Small intestine (tissue), 7 donors: Measurements from ENCODE around the gene ANKUB1. TPM values are rescaled to one million over a fixed set of nuclear protein-coding genes. Genes with fewer than 3 reads are reported as not detected.

Source experiments
- DNase-seq, 2 donors: peaks; one replicate each; pipeline versions ENCODE4 v3.0.0 to v3.0.0-alpha.2; 2013
- FAIRE-seq: peaks from 2 replicates; lab custom pipeline; 2012; peaks lifted over from hg19 to GRCh38; lab: Jason Lieb, UNC
- H3K27ac ChIP-seq, 3 donors: one replicate each; pipeline ENCODE4 v1.5.1; 2013; ENCODE audit warnings: low read length in 2 of 3, mild to moderate bottlenecking in 2 of 3, control low read depth in 1 of 3, inconsistent platforms in 1 of 3, low read depth in 1 of 3, moderate library complexity in 1 of 3
- H3K27me3 ChIP-seq, 3 donors: one replicate each; pipeline ENCODE4 v1.6.1; 2013; ENCODE audit warnings: low read length in 3 of 3, inconsistent platforms in 1 of 3; ENCODE audit not compliant: control insufficient read depth in 3 of 3, insufficient read depth in 3 of 3
- H3K36me3 ChIP-seq, 3 donors: one replicate each; pipeline ENCODE4 v1.6.1; 2013; ENCODE audit warnings: low read length in 3 of 3, inconsistent platforms in 1 of 3, low read depth in 1 of 3, mild to moderate bottlenecking in 1 of 3, moderate library complexity in 1 of 3; ENCODE audit not compliant: control insufficient read depth in 3 of 3, insufficient read depth in 2 of 3
- H3K4me1 ChIP-seq, 3 donors: one replicate each; pipeline ENCODE4 v1.6.1; 2013; ENCODE audit warnings: low read length in 2 of 3, inconsistent platforms in 1 of 3, low read depth in 1 of 3, mild to moderate bottlenecking in 1 of 3, moderate library complexity in 1 of 3; ENCODE audit not compliant: control insufficient read depth in 3 of 3, insufficient read depth in 2 of 3
- H3K4me3 ChIP-seq, 3 donors: one replicate each; pipeline ENCODE4 v1.5.1; 2013; ENCODE audit warnings: low read length in 3 of 3, control low read depth in 1 of 3, inconsistent platforms in 1 of 3, low read depth in 1 of 3, mild to moderate bottlenecking in 1 of 3, moderate library complexity in 1 of 3
- H3K9me3 ChIP-seq, 2 donors: one replicate each; pipeline ENCODE4 v1.6.1; 2013; ENCODE audit warnings: low read depth in 1 of 2, low read length in 1 of 2; ENCODE audit not compliant: control insufficient read depth in 2 of 2, insufficient read depth in 1 of 2
- WGBS, 3 donors: extraction: QIAGEN DNeasy Blood & Tissue Kit; methylation state at CpG; one replicate each; pipeline ENCODE4 v1.1.7; 2013; 5-methylcytosine and 5-hydroxymethylcytosine counted together
- polyA plus RNA-seq, 4 donors: library from polyadenylated mRNA; stranded (reverse) in 3 of 4; unstranded in 1 of 4; fragments of 200-250 nt in 3 of 4; fragments of 120-200 nt in 1 of 4; gene quantifications; one replicate each; pipeline versions ENCODE4 v1.2.1 to v1.2.3, GENCODE V29; 2013
- donor health status: healthy with polysubstance abuse.
- donor health status: control.
- donor health status: control.
- donor health status: Bipolar disorder and iron deficiency.
- donor health status: healthy.

ANKUB1 gene
- polyA plus RNA-seq, 4 donors, result 0.09 TPM; not detected in 3

DNA sequence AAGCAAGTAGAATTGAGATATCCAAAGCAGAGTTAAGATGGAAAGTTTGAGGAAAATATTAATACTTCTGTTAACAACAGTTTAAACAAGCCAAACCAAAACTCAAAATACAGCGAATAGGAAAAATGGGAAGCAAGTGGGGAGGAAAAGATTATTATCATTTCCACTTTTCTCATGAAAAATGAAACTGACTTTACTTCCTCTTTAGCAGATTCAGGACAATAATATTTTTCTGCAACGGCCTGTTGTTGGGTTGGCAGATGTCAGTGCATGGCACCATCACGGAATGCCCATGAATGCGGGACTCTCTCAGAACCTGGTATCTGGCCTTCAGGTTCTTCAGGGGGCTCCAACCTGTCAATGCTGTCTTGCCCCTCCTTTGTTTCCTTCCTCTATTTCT is 11.1 kb downstream of the ANKUB1 start:
- no peak overlapping the region for H3K4me3 ChIP-seq
- H3K9me3 ChIP-seq, result no peaks in the 10 kb centered on the region
- DNase-seq (no peak), FAIRE-seq (no peak)
- H3K36me3 ChIP-seq, result no peaks in the 10 kb centered on the region
- 70 to 84% (median 76%) methylated on average over 4 of the region's 4 CpGs for WGBS, 3 donors
- no peaks in the 10 kb centered on the region for H3K27me3 ChIP-seq
- no peaks in the 10 kb centered on the region for H3K4me1 ChIP-seq
- H3K27ac ChIP-seq, result no peak overlapping the region

DNA sequence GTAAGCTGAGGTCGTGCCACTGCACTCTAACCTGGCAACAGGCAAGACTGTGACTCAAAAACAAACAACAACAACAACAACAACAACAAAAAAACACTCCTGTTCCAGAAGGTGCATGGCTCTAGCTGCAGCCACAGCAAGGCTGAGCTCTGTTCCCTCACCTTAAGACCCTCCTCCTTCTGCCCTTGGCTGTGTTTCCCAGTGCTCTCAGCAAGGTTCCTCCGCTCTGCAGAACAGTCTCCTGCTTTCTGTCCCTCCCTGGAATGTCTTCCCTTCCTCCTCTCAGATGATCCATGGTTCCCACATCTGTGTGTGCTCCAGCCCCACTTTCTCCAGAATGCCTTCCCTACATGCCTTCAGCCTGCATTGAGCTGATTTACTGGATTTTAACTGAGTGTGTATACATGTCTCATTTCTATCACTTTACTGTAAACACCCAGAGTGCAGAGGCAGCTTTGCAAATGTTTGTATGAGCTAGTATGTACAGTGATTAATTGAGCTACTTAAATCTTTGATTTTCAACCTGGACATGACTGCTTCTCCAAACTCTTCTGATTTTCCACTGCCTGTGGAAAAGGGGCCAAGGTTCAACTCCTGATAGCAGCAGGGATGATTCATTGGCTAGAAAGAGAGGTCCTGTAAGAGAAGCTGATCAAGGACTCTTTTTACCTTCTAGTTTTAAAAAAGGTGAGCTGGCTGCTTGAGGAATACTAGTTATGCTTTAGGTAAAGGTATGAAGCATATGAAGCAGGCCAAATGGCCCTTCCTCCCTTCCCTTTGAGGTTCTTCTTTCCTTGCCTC is 14.7 kb downstream of the ANKUB1 start:
- peak; percentile 46 to 49 for DNase-seq
- H3K27me3 ChIP-seq, result no peaks in the 10 kb centered on the region
- H3K9me3 ChIP-seq, result no peaks in the 10 kb centered on the region
- H3K36me3 ChIP-seq, result no peaks in the 10 kb centered on the region
- 56 to 92% (median 67%) methylated on average over 2 of the region's 2 CpGs for WGBS, 3 donors
- no peak overlapping the region for H3K27ac ChIP-seq
- no peak overlapping the region for H3K4me3 ChIP-seq
- no peak for FAIRE-seq
- no peaks in the 10 kb centered on the region for H3K4me1 ChIP-seq

DNA sequence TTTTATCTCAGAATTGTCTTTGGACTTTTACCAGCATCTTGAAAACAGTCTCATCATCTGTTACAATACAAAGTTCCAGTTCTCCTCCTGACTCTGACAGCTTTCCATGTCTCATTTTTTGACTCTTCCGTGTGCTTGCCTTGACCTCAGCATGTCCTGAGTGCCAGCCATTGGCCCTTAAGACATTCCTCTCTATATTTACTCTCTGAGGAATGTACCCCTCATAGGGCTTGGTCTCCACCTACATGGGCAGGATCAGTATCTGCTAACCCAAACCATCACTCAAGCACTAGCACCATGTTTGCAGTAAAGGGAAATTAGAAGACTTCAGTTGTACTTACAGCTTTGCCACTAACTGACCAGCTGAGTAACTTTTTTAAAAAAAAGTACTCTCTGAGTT is 16.2 kb downstream of the ANKUB1 start:
- DNase-seq (no peak), FAIRE-seq (no peak)
- Histone ChIP-seq H3K9me3 (no peaks in the 10 kb centered on the region), H3K4me3 (no peak overlapping the region), H3K27ac (no peak overlapping the region), H3K36me3 (no peaks in the 10 kb centered on the region), H3K4me1 (no peaks in the 10 kb centered on the region), H3K27me3 (no peaks in the 10 kb centered on the region)
- 80 to 88% (median 86%) methylated on average over 1 of the region's 1 CpG for WGBS, 3 donors

DNA sequence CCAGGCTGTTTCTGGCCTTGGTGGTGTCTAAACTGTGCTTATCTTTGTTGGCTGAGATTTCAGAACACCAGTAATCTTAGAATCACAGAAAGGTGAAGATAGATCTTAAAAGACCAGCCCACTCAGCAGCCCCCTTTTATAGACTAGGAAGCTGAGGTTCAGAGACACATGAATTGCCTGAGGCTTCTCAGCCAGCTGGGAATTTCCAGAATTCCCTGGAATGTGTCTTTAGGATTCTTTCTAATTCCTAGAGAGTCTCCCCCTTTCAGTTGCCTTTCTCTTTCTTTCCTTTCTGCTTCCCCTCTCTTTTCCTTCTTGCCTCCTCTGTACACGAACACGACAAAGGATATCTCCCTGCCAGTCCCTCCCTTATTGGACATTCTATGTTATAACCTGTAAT is 19.5 kb downstream of the ANKUB1 start:
- no peaks in the 10 kb centered on the region for H3K27me3 ChIP-seq
- no peak for DNase-seq
- H3K36me3 ChIP-seq, result no peaks in the 10 kb centered on the region
- no peak overlapping the region for H3K4me3 ChIP-seq
- 85 to 97% (median 86%) methylated on average over 2 of the region's 2 CpGs for WGBS, 3 donors
- H3K4me1 ChIP-seq, result no peaks in the 10 kb centered on the region
- FAIRE-seq, result no peak
- H3K27ac ChIP-seq, result no peak overlapping the region
- no peaks in the 10 kb centered on the region for H3K9me3 ChIP-seq

DNA sequence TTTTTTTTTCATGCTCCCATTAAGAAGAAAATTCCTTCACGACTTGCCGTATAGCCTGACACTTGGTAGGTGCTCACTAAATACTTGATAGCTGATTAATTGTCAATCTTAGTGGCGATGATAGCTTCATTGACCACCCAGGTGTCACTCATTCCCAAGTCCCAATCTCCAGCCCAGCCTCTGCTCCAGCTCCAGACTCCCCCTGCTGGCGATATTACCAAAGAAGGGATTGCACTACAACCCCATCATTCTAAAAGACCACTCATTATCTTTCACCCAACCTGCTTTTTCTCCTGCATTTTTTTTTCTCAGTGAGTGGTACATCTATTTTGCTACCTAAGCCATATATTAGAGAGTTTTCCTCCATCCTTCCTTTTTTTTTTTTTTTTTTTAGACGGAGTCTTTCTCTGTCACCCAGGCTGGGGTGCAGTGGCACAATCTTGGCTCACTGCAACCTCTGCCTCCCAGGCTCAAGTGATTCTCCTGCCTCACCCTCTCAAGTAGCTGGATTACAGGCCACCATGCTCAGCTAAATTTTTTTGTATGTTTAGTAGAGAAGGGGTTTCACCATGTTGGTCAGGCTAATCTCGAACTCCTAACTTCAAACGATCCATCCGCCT is 20.6 kb downstream of the ANKUB1 start:
- WGBS, 3 donors, result 55 to 59% (median 58%) methylated on average over 8 of the region's 8 CpGs
- FAIRE-seq (no peak), DNase-seq (peak; percentile 35 to 51)
- Histone ChIP-seq H3K4me1 (no peaks in the 10 kb centered on the region), H3K9me3 (no peaks in the 10 kb centered on the region), H3K36me3 (no peaks in the 10 kb centered on the region), H3K27ac (no peak overlapping the region), H3K4me3 (no peak overlapping the region), H3K27me3 (peaks cover 0 to 2% (median 0%) of the 10 kb centered on the region in 3 donors)

DNA sequence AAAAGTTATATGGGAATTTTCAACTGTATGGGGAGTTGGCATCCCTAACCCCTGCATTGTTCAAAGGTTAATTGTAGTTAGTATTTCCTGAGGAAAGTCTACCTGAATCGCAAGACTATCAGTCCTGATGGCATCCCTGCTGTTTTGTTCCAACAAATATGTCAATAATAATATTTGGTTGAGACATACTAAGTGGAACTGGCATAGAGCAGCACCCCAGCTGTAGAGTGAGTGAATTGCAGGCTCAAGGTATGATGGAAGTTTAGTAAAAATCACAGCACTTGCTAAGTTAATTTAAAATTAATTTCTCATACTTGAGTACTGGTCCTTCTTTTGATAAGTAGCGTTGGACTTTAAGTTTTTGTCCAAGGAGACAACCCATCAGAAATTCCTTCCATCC is 22.1 kb downstream of the ANKUB1 start:
- FAIRE-seq (no peak), DNase-seq (no peak)
- 56 to 82% (median 61%) methylated on average over 2 of the region's 2 CpGs for WGBS, 3 donors
- Histone ChIP-seq H3K27ac (no peak overlapping the region), H3K4me3 (no peak overlapping the region), H3K9me3 (no peaks in the 10 kb centered on the region), H3K27me3 (peaks cover 0 to 2% (median 0%) of the 10 kb centered on the region in 3 donors), H3K4me1 (no peaks in the 10 kb centered on the region), H3K36me3 (no peaks in the 10 kb centered on the region)

DNA sequence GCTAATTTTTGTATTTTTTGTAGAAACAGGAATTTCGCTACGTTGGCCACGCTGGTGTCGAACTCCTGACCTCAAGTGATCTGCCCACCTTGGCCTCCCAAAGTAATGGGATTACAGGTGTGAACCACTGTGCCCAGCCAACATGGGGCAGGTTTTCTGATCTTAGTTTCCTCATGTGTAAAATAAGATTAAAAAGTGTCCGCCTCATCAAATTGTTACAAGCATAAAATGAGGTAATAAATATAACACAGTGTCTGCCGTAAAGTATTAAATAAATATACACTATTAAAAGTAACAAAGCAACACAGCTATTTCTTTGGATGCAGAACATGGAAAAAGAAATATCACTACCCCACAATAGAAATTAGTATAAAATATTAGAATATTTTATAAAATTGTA is 23.6 kb downstream of the ANKUB1 start:
- H3K27me3 ChIP-seq, result peaks cover 0 to 6% (median 0%) of the 10 kb centered on the region in 3 donors
- H3K4me1 ChIP-seq, result no peaks in the 10 kb centered on the region
- no peak overlapping the region for H3K4me3 ChIP-seq
- DNase-seq (no peak), FAIRE-seq (no peak)
- 86 to 92% (median 91%) methylated on average over 6 of the region's 6 CpGs for WGBS, 3 donors
- H3K9me3 ChIP-seq, result no peaks in the 10 kb centered on the region
- H3K36me3 ChIP-seq, result no peaks in the 10 kb centered on the region
- no peak overlapping the region for H3K27ac ChIP-seq

DNA sequence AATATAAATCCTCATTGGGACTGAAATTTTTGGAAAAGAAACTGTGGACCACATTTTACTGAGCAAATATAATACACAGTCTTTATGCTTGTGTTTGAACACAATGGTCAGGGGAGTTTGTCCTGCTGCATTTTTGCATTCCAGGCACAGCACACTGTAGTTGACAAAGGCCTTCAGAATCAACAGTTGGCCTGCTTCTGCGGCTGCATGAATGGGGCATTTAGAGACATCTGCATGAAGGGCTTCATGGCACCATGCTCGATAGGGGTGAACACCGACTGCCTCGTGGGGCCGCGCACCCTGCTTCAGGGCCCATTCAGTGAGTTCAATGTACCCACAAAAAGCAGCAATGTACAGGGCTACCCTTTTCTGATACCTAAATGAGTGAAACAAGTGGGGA is 24.6 kb downstream of the ANKUB1 start:
- no peak for DNase-seq
- no peaks in the 10 kb centered on the region for H3K4me1 ChIP-seq
- H3K4me3 ChIP-seq, result no peak overlapping the region
- peaks cover 0 to 6% (median 3%) of the 10 kb centered on the region in 3 donors for H3K27me3 ChIP-seq
- no peak overlapping the region for H3K27ac ChIP-seq
- no peaks in the 10 kb centered on the region for H3K9me3 ChIP-seq
- WGBS, 3 donors, result 91 to 95% (median 94%) methylated on average over 6 of the region's 6 CpGs
- FAIRE-seq, result no peak
- no peaks in the 10 kb centered on the region for H3K36me3 ChIP-seq
